Stomach (tissue), 4 donors: ENCODE measurements around the gene LIPT2.

Source experiments
- CTCF ChIP-seq, 7 experiments: fragments of 450-650 bp in 4 of 7; fragments of 200-600 bp in 3 of 7; sonication (generic) in 3 of 7; IDR thresholded peaks; one replicate each; pipeline ENCODE4 v1.5.1; 2016 to 2019; ENCODE audit warnings: antibody characterized with exemption in 7 of 7, control low read depth in 2 of 7, mild to moderate bottlenecking in 1 of 7
- EP300 ChIP-seq: sonication (generic); formaldehyde crosslinking; IDR thresholded peaks from one replicate; pipeline ENCODE4 v1.6.1; 2017; ENCODE audit warnings: antibody characterized with exemption
- POLR2A ChIP-seq, 4 donors: fragments of 450-650 bp; IDR thresholded peaks; one replicate each; pipeline ENCODE4 v1.6.1; 2016; ENCODE audit warnings: antibody characterized with exemption in 4 of 4, control low read depth in 2 of 4, mild to moderate bottlenecking in 1 of 4, moderate library complexity in 1 of 4

DNA sequence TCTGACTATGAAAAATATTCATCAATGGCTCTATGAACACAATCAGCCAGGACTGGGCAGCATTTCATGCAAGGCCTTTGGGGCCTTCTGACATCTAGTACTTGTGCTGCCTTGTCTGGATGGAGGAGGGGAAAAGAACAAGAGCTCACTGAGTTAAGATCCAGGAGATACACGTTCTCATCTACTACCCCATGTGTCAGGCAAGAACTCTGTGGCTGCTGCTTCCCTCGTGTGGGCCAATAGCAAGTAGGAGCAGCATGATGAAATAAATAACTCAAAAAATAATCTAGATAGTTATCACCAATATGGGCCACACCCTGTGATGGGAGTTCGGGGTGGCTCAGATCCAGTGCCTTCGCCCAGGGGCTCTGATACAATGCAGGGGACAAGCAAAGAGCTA is 33.5 kb downstream of the LIPT2 start:
- TF ChIP-seq CTCF (IDR thresholded peaks at IDR 0.05) (no peak), POLR2A (IDR thresholded peaks at IDR 0.05) (no peak), EP300 (no peak)
